Osteocyte (in vitro differentiated cells): Measurements from ENCODE around the gene TMPRSS6. TPM values are rescaled to one million over a fixed set of nuclear protein-coding genes. Genes with fewer than 3 reads are reported as not detected.
"Not testable (repeated sequence)": the region's sequence is repeated elsewhere in the genome, so short reads cannot be mapped to it uniquely, and the experiment has no call there.

Source experiments
- DNase-seq: peaks from one replicate; pipeline ENCODE4 v3.0.0; 2021; ENCODE audit warnings: mixed read lengths; ENCODE audit not compliant: unreplicated experiment; ENCODE audit errors: extremely low spot score
- H3K27ac Mint-ChIP-seq: one replicate; pipeline ENCODE4 v1.8.0; 2021; ENCODE audit warnings: mild to moderate bottlenecking, mixed read lengths; ENCODE audit not compliant: unreplicated experiment
- H3K27me3 Mint-ChIP-seq: one replicate; pipeline ENCODE4 v1.8.0; 2021; ENCODE audit warnings: mixed read lengths; ENCODE audit not compliant: unreplicated experiment
- H3K36me3 Mint-ChIP-seq: one replicate; pipeline ENCODE4 v1.8.0; 2021; ENCODE audit warnings: mixed read lengths; ENCODE audit not compliant: unreplicated experiment
- H3K4me1 Mint-ChIP-seq: one replicate; pipeline ENCODE4 v1.8.0; 2021; ENCODE audit warnings: mixed read lengths; ENCODE audit not compliant: unreplicated experiment
- H3K4me3 Mint-ChIP-seq: one replicate; pipeline ENCODE4 v1.8.0; 2021; ENCODE audit warnings: mild to moderate bottlenecking, moderate library complexity, mixed read lengths; ENCODE audit not compliant: unreplicated experiment
- H3K9me3 Mint-ChIP-seq: one replicate; pipeline ENCODE4 v1.8.0; 2021; ENCODE audit warnings: mixed read lengths; ENCODE audit not compliant: unreplicated experiment
- total RNA-seq: library from RNA; stranded (reverse); gene quantifications from 2 replicates; pipeline ENCODE4 v1.2.1, GENCODE V29; 2021
- TF ChIP-seq, protein P1 (sequence below): fragments of 200-600 bp; sonication (generic); IDR thresholded peaks from 2 replicates; pipeline ENCODE4 v1.5.0; 2021; ENCODE audit warnings: antibody characterized with exemption, mild to moderate bottlenecking, moderate library complexity

Gene TMPRSS6
- total RNA-seq, 1 donor from 2014 or later = not detected

DNA sequence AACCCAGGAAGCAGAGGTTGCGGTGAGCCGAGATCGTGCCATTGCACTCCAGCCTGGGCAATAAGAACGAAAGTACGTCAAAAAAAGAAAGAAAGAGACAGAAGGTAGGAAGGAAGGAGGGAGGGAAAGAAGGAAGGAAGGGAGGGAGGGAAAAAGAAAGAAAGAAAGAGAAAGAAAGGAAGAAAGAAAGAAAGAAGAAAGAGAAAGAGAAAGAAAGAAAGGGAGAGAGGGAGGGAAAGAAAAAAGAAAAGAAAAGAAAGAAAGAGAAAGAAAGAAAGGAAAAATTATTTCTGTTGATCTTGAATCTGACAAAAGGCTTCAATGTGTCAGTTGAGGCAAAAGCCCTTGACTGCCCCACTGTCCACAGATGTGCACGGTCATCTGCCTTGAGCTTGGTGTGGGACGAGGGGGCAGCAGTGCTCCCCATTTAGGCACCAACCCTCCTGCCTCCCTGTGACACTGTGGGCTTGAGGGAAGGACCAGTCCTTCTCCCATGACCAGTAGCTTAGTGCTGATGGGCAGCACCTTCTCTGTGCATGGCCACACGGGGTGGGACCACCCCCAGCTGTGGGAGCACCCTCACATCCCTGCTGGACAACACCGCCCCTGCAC lies 33.6 kb downstream of the TMPRSS6 start:
- no peaks in the 10 kb centered on the region for H3K9me3 Mint-ChIP-seq
- TF ChIP-seq, protein P1, sequence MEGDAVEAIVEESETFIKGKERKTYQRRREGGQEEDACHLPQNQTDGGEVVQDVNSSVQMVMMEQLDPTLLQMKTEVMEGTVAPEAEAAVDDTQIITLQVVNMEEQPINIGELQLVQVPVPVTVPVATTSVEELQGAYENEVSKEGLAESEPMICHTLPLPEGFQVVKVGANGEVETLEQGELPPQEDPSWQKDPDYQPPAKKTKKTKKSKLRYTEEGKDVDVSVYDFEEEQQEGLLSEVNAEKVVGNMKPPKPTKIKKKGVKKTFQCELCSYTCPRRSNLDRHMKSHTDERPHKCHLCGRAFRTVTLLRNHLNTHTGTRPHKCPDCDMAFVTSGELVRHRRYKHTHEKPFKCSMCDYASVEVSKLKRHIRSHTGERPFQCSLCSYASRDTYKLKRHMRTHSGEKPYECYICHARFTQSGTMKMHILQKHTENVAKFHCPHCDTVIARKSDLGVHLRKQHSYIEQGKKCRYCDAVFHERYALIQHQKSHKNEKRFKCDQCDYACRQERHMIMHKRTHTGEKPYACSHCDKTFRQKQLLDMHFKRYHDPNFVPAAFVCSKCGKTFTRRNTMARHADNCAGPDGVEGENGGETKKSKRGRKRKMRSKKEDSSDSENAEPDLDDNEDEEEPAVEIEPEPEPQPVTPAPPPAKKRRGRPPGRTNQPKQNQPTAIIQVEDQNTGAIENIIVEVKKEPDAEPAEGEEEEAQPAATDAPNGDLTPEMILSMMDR = no peak
- no peak overlapping the region for H3K4me3 Mint-ChIP-seq
- peaks cover 35% of the 10 kb centered on the region for H3K27me3 Mint-ChIP-seq
- no peak for DNase-seq
- no peaks in the 10 kb centered on the region for H3K36me3 Mint-ChIP-seq
- no peak overlapping the region for H3K27ac Mint-ChIP-seq
- H3K4me1 Mint-ChIP-seq = no peaks in the 10 kb centered on the region

DNA sequence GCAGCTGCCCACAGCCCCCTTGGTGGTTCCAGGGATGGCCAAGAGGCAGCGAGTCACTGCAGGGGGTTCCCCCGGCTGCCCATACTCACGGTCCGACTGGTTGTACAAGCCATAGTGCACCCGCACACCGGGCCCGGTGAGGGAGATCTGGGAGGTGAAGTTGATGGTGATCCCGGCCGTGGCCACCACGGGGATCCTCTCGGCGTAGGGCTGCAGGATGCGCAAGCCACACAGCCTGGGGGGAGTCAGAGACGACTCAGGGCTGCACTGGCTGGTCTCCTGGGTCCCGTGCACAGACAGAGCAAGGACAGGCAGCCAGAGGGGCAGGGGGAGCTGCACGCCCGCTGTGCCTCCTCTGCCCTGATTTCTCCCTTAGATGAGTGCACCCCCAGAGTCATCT lies 34.5 kb downstream of the TMPRSS6 start:
- Mint-ChIP-seq H3K4me3 (no peak overlapping the region), H3K9me3 (no peaks in the 10 kb centered on the region), H3K4me1 (no peaks in the 10 kb centered on the region), H3K36me3 (no peaks in the 10 kb centered on the region), H3K27me3 (peaks cover 35% of the 10 kb centered on the region), H3K27ac (no peak overlapping the region)
- DNase-seq = no peak
- TF ChIP-seq, protein P1 = no peak

DNA sequence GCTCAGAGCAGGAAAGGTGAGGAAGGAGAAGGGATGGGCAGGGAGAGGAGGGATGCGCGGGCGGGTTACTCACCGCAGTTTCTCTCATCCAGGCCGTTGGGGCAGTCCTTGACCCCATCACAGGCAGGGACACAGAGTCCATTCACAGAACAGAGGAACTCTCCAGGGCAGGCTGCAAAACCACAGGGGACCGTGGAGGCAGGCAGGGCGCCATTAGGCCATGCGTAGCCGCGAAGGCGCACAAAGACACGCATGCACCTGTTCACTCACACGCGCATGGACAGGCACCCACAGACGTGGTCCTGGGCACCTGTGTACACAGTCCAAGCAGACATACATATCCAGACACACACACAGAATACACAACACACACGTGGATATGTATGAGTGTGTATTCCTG lies 35.0 kb downstream of the TMPRSS6 start:
- H3K27ac Mint-ChIP-seq = no peak overlapping the region
- no peaks in the 10 kb centered on the region for H3K4me1 Mint-ChIP-seq
- H3K4me3 Mint-ChIP-seq = no peak overlapping the region
- H3K9me3 Mint-ChIP-seq = no peaks in the 10 kb centered on the region
- no peaks in the 10 kb centered on the region for H3K36me3 Mint-ChIP-seq
- peaks cover 31% of the 10 kb centered on the region for H3K27me3 Mint-ChIP-seq
- TF ChIP-seq, protein P1 = no peak
- no peak for DNase-seq

DNA sequence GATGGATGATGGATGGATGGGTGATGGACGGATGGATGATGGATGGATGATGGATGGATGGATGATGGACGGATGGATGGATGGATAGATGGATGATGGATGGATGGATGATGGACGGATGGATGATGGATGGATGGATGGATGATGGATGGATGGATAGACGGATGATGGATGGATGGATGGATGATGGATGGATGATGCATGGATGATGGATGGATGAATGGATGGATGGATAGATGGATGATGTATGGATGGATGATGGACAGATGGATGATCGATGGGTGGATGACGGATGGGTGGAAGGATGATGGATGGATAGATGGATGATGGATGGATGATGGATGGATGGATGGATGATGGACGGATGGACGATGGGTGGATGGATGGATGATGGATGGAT lies 36.8 kb downstream of the TMPRSS6 start:
- TF ChIP-seq, protein P1 = no peak
- Mint-ChIP-seq H3K4me3 (no peak overlapping the region), H3K27ac (no peak overlapping the region), H3K9me3 (no peaks in the 10 kb centered on the region), H3K36me3 (no peaks in the 10 kb centered on the region), H3K27me3 (peaks cover 32% of the 10 kb centered on the region), H3K4me1 (no peaks in the 10 kb centered on the region)
- DNase-seq = no peak

DNA sequence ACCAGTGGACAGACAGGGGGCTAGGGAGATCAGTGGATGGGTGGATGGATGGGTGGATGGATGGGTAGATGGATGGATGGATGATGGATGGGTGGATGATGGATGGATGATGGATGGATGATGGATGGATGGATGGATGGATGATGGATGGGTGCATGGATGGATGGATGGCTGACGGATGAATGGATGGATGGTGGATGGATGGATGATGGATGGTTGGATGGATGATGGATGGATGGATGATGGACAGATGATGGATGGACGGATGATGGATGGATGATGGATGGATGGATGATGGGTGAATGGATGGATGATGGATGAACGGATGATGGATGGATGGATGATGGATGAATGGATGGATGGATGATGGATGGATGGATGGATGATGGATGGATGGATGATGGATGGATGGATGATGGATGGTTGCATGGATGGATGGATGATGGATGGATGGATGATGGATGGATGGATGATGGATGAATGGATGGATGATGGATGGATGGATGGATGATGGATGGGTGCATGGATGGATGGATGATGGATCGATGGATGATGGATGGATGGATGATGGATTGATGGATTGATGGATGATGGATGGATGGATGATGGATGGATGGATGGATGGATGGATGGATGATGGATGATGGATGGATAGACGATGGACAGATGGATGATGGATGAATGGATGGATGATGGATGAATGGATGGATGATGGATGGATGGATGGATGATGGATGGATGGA lies 37.5 kb downstream of the TMPRSS6 start:
- not testable (repeated sequence) for DNase-seq, H3K4me1 Mint-ChIP-seq, H3K9me3 Mint-ChIP-seq, H3K27ac Mint-ChIP-seq, H3K4me3 Mint-ChIP-seq, H3K36me3 Mint-ChIP-seq
- H3K27me3 Mint-ChIP-seq = peaks cover 32% of the 10 kb centered on the region
